Trophoblast cell (in vitro differentiated cells and primary cell): Measurements from ENCODE around the gene CD6.

ENCODE experiments used
- DNase-seq, 2 donors: peaks; one replicate each; pipeline ENCODE4 v3.0.0-alpha.2; 2016
- H2AFZ ChIP-seq: 2 replicates; pipeline ENCODE4 v1.6.1; 2013; ENCODE audit warnings: low read length, moderate library complexity, mild to moderate bottlenecking; ENCODE audit not compliant: insufficient read depth, poor library complexity
- H2AK5ac ChIP-seq: 2 replicates; pipeline ENCODE4 v1.6.1; 2013; ENCODE audit warnings: mild to moderate bottlenecking, low read length
- H2BK120ac ChIP-seq: 2 replicates; pipeline ENCODE4 v1.6.1; 2013; ENCODE audit warnings: low read length, mild to moderate bottlenecking, moderate library complexity; ENCODE audit not compliant: insufficient read depth, poor library complexity
- H2BK12ac ChIP-seq: 2 replicates; pipeline ENCODE4 v1.6.1; 2013; ENCODE audit warnings: mild to moderate bottlenecking, low read length, moderate library complexity
- H2BK5ac ChIP-seq: 2 replicates; pipeline ENCODE4 v1.6.1; 2013; ENCODE audit warnings: low read length, low read depth, moderate library complexity, mild to moderate bottlenecking; ENCODE audit not compliant: poor library complexity
- H3K14ac ChIP-seq: 2 replicates; pipeline ENCODE4 v1.6.1; 2013; ENCODE audit warnings: mild to moderate bottlenecking, low read length
- H3K18ac ChIP-seq: 2 replicates; pipeline ENCODE4 v1.6.1; 2013; ENCODE audit warnings: mild to moderate bottlenecking, low read length
- H3K23ac ChIP-seq: 2 replicates; pipeline ENCODE4 v1.6.1; 2013; ENCODE audit warnings: low read length
- H3K27ac ChIP-seq: 2 replicates; pipeline ENCODE4 v1.5.1; 2013; ENCODE audit warnings: low read depth, mild to moderate bottlenecking, inconsistent platforms, low read length, moderate library complexity
- H3K27me3 ChIP-seq: 2 replicates; pipeline ENCODE4 v1.6.1; 2013; ENCODE audit warnings: inconsistent platforms, mild to moderate bottlenecking, low read length, moderate library complexity; ENCODE audit not compliant: insufficient read depth
- H3K36me3 ChIP-seq, 2 experiments: 1 replicate in 1 of 2; 2 replicates in 1 of 2; pipeline ENCODE4 v1.6.1; 2013; ENCODE audit warnings: low read length in 2 of 2, mild to moderate bottlenecking in 2 of 2, moderate library complexity in 1 of 2; ENCODE audit not compliant: insufficient read depth in 2 of 2, control insufficient read depth in 1 of 2
- H3K4ac ChIP-seq: 2 replicates; pipeline ENCODE4 v1.6.1; 2013; ENCODE audit warnings: low read depth, mild to moderate bottlenecking, low read length, moderate library complexity
- H3K4me1 ChIP-seq, 2 experiments: 1 replicate in 1 of 2; 2 replicates in 1 of 2; pipeline ENCODE4 v1.6.1; 2013; ENCODE audit warnings: low read length in 2 of 2, mild to moderate bottlenecking in 2 of 2, moderate library complexity in 1 of 2; ENCODE audit not compliant: insufficient read depth in 2 of 2, control insufficient read depth in 1 of 2
- H3K4me2 ChIP-seq: 2 replicates; pipeline ENCODE4 v1.6.1; 2013; ENCODE audit warnings: inconsistent platforms, mild to moderate bottlenecking, low read length, moderate library complexity
- H3K4me3 ChIP-seq: 2 replicates; pipeline ENCODE4 v1.5.1; 2013; ENCODE audit warnings: mild to moderate bottlenecking, low read depth, low read length, inconsistent platforms
- H3K79me1 ChIP-seq: one replicate; pipeline ENCODE4 v1.6.1; 2013; ENCODE audit warnings: low read length
- H3K79me2 ChIP-seq: 2 replicates; pipeline ENCODE4 v1.6.1; 2013; ENCODE audit warnings: low read length, mild to moderate bottlenecking; ENCODE audit not compliant: control insufficient read depth, insufficient read depth, poor library complexity
- H3K9ac ChIP-seq: 2 replicates; pipeline ENCODE4 v1.6.1; 2013; ENCODE audit warnings: mild to moderate bottlenecking, low read length
- H3K9me3 ChIP-seq: 2 replicates; pipeline ENCODE4 v1.6.1; 2013; ENCODE audit warnings: low read depth, mild to moderate bottlenecking, control low read depth, inconsistent platforms, low read length; ENCODE audit not compliant: insufficient read depth
- H4K12ac ChIP-seq: 2 replicates; pipeline ENCODE4 v1.6.1; 2013; ENCODE audit warnings: low read depth, mild to moderate bottlenecking, low read length, moderate library complexity
- H4K8ac ChIP-seq: 2 replicates; pipeline ENCODE4 v1.6.1; 2013; ENCODE audit warnings: low read depth, mild to moderate bottlenecking, low read length, moderate library complexity
- H4K91ac ChIP-seq: one replicate; pipeline ENCODE4 v1.6.1; 2013; ENCODE audit warnings: low read depth, mild to moderate bottlenecking, low read length, moderate library complexity
- WGBS: extraction: QIAGEN DNeasy Blood & Tissue Kit; methylation state at CpG from one replicate; pipeline ENCODE4 v1.1.7; 2013; ENCODE audit warnings: missing lambda C conversion rate; ENCODE audit not compliant: insufficient read length, insufficient coverage; ENCODE audit errors: extremely low coverage; 5-methylcytosine and 5-hydroxymethylcytosine counted together

CD6 gene

GRCh38 chr11:60960405-60960804 lies 11.1 kb upstream of the CD6 start:
- Histone ChIP-seq H3K4ac (no peak overlapping the region), H3K9me3 (no peaks in the 10 kb centered on the region), H2BK120ac (peak overlapping the region; percentile 84), H4K12ac (no peak overlapping the region), H3K18ac (no peak overlapping the region), H2BK12ac (no peak overlapping the region), H3K36me3 (no peaks in the 10 kb centered on the region), H3K4me1 (peaks cover 0 to 12% of the 10 kb centered on the region in 2 experiments), H2AK5ac (no peak overlapping the region), H3K4me2 (no peak overlapping the region), H2AFZ (no peak overlapping the region), H3K14ac (no peak overlapping the region), H3K79me1 (peaks cover 3% of the 10 kb centered on the region), H3K79me2 (no peaks in the 10 kb centered on the region), H4K8ac (no peak overlapping the region), H3K27ac (peak overlapping the region; percentile 68), H3K9ac (no peak overlapping the region), H2BK5ac (peak overlapping the region; percentile 36), H3K4me3 (no peak overlapping the region), H3K27me3 (no peaks in the 10 kb centered on the region), H4K91ac (no peak overlapping the region), H3K23ac (no peak overlapping the region)
- no CpG with 5 or more reads among the region's 7 CpGs for WGBS
- DNase-seq: peak; percentile 96 to 98

DNA sequence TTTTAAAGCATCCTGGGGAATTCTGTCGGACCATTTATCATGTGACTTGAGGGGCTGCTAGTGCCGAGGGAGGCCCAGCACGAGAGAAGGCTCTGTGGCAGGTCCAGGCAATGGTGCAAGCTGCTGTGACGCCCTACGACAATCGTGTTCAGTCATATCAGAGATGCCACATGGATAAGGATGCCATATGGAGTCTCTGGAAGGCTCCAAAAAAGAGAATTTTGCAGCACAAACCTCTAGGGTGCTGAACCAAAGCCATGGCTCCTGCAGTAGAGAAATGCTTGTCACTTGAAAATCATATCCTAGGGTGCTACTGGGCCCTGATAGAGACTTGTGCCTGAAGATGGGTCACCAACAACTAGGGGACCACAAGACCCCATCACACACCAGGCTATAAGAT lies 6.7 kb upstream of the CD6 start:
- no peak overlapping the region for H2BK12ac ChIP-seq
- no CpG with 5 or more reads among the region's 6 CpGs for WGBS
- H3K4ac ChIP-seq: no peak overlapping the region
- no peak overlapping the region for H2AK5ac ChIP-seq
- no peak overlapping the region for H2AFZ ChIP-seq
- no peaks in the 10 kb centered on the region for H3K79me1 ChIP-seq
- H3K4me2 ChIP-seq: no peak overlapping the region
- H4K91ac ChIP-seq: no peak overlapping the region
- no peaks in the 10 kb centered on the region for H3K36me3 ChIP-seq
- no peak overlapping the region for H3K18ac ChIP-seq
- H3K23ac ChIP-seq: no peak overlapping the region
- DNase-seq: no peak
- H3K79me2 ChIP-seq: no peaks in the 10 kb centered on the region
- no peak overlapping the region for H2BK120ac ChIP-seq
- no peak overlapping the region for H4K12ac ChIP-seq
- H4K8ac ChIP-seq: no peak overlapping the region
- no peak overlapping the region for H3K4me3 ChIP-seq
- no peaks in the 10 kb centered on the region for H3K27me3 ChIP-seq
- H3K9me3 ChIP-seq: peaks cover 1% of the 10 kb centered on the region
- no peak overlapping the region for H3K14ac ChIP-seq
- no peak overlapping the region for H2BK5ac ChIP-seq
- H3K9ac ChIP-seq: no peak overlapping the region
- peaks cover 0 to 9% of the 10 kb centered on the region in 2 experiments for H3K4me1 ChIP-seq
- no peak overlapping the region for H3K27ac ChIP-seq

DNA sequence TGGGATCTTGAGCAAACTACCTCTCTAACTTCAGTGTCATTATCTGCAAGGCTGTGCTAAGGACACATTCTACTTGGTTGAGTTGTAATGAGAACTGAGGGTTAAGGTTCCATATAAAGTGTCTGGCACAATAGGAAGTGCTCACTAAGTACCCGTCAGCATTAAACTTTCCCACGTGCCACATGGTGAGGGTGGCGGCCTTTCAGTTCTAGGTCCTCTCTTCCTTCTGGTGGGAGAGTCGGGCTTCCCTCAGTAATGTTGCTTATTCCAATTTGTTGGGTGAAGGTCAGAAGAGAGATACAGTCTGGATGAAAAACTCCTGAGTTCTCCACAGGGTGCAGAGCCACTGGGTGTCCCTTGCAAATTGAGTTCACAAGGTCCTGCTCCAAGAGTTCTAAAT lies 4.6 kb upstream of the CD6 start:
- no peak overlapping the region for H3K4me3 ChIP-seq
- no peak overlapping the region for H2BK120ac ChIP-seq
- no peak overlapping the region for H3K18ac ChIP-seq
- H4K91ac ChIP-seq: no peak overlapping the region
- no peak for DNase-seq
- H3K9me3 ChIP-seq: peaks cover 1% of the 10 kb centered on the region
- H4K12ac ChIP-seq: no peak overlapping the region
- no CpG with 5 or more reads among the region's 4 CpGs for WGBS
- no peak overlapping the region for H3K23ac ChIP-seq
- H3K4me1 ChIP-seq: no peaks in the 10 kb centered on the region
- H3K79me1 ChIP-seq: no peaks in the 10 kb centered on the region
- no peak overlapping the region for H2AFZ ChIP-seq
- H2BK5ac ChIP-seq: no peak overlapping the region
- H2AK5ac ChIP-seq: no peak overlapping the region
- H3K4me2 ChIP-seq: no peak overlapping the region
- no peak overlapping the region for H2BK12ac ChIP-seq
- no peaks in the 10 kb centered on the region for H3K79me2 ChIP-seq
- H3K14ac ChIP-seq: no peak overlapping the region
- no peak overlapping the region for H3K9ac ChIP-seq
- no peak overlapping the region for H4K8ac ChIP-seq
- no peaks in the 10 kb centered on the region for H3K27me3 ChIP-seq
- H3K27ac ChIP-seq: no peak overlapping the region
- H3K4ac ChIP-seq: no peak overlapping the region
- no peaks in the 10 kb centered on the region for H3K36me3 ChIP-seq

GRCh38 chr11:60968223-60968622 lies 3.3 kb upstream of the CD6 start:
- Histone ChIP-seq H3K14ac (no peak overlapping the region), H3K23ac (no peak overlapping the region), H3K79me1 (no peaks in the 10 kb centered on the region), H2BK120ac (no peak overlapping the region), H3K18ac (no peak overlapping the region), H3K4me2 (no peak overlapping the region), H3K4ac (no peak overlapping the region), H4K91ac (no peak overlapping the region), H3K9me3 (peaks cover 1% of the 10 kb centered on the region), H3K27me3 (no peaks in the 10 kb centered on the region), H2BK5ac (no peak overlapping the region), H3K4me3 (no peak overlapping the region), H4K8ac (no peak overlapping the region), H3K9ac (no peak overlapping the region), H3K79me2 (no peaks in the 10 kb centered on the region), H3K4me1 (no peaks in the 10 kb centered on the region), H3K27ac (no peak overlapping the region), H4K12ac (no peak overlapping the region), H2BK12ac (no peak overlapping the region), H2AK5ac (no peak overlapping the region), H2AFZ (no peak overlapping the region), H3K36me3 (no peaks in the 10 kb centered on the region)
- WGBS: no CpG with 5 or more reads among the region's 1 CpG
- DNase-seq: no peak
